HCT116 (cell line): ENCODE data around the gene RCOR1. TPM values are rescaled to one million over a fixed set of nuclear protein-coding genes. Genes with fewer than 3 reads are reported as not detected.

ENCODE experiments used
- ATAC-seq: fragments of 200-7000 bp; cut with Tn5 transposase; 2 replicates; pipeline ENCODE4 v1.9.1; 2020; ENCODE audit warnings: mild to moderate bottlenecking, moderate library complexity
- BruUV-seq: library from RNA; stranded (reverse); fragments of 400-500 nt; replicated peaks from 2 replicates; lab custom pipeline; 2021; lab: Mats Ljungman, UMichigan
- CTCF ChIA-PET: fragments of 300-600 bp; sonication (Branson Sonifier 250); formaldehyde crosslinking; loops from one replicate; lab custom pipeline; 2021; ENCODE audit warnings: antibody characterized with exemption; lab: Charles Lee
- POLR2A ChIA-PET: fragments of 300-600, 350-600 bp; sonication (Branson Sonifier 250); formaldehyde crosslinking; loops from one replicate; lab custom pipeline; 2021; ENCODE audit warnings: antibody characterized with exemption; lab: Charles Lee
- RAD21 ChIA-PET, 2 experiments: fragments of 300-600 bp; sonication (Branson Sonifier 250); formaldehyde crosslinking; loops; one replicate each; lab custom pipeline; 2023; ENCODE audit warnings: low total read pairs in 2 of 2; ENCODE audit not compliant: uncharacterized antibody in 2 of 2, unreplicated experiment in 2 of 2, low non-redundant PET in 1 of 2; lab: Charles Lee
- DNase-seq: peaks from one replicate; pipeline ENCODE4 v3.0.0-alpha.2; 2010; ENCODE audit warnings: low read depth, low spot score
- H2AFZ ChIP-seq: fragments of 200-600 bp; shearing (Covaris generic), sonication (generic); 2 replicates; pipeline ENCODE4 v1.6.1; 2017; ENCODE audit warnings: low read depth, mixed run types, mixed read lengths, antibody characterized with exemption, low read length; ENCODE audit not compliant: poor library complexity, severe bottlenecking
- H3K27ac ChIP-seq: 2 replicates; pipeline ENCODE4 v1.5.1; 2012; ENCODE audit warnings: low read depth, low read length
- H3K27me3 ChIP-seq: fragments of 200-600 bp; sonication (generic); 2 replicates; pipeline ENCODE4 v1.6.1; 2016; ENCODE audit warnings: mixed run types, low read length, mixed read lengths; ENCODE audit not compliant: insufficient read depth
- H3K36me3 ChIP-seq, 2 experiments: fragments of 200-500 bp in 1 of 2; fragments of 200-600 bp in 1 of 2; sonication (Bioruptor generic) in 1 of 2; sonication (generic) in 1 of 2; 2 replicates each; pipeline versions ENCODE4 v1.5.1 to v1.6.1; 2014 to 2016; ENCODE audit warnings: low read length in 2 of 2, inconsistent platforms in 1 of 2, mixed read lengths in 1 of 2, mixed run types in 1 of 2; ENCODE audit not compliant: insufficient read depth in 2 of 2, control insufficient read depth in 1 of 2
- H3K4me1 ChIP-seq, 2 experiments: fragments of 200-600 bp in 1 of 2; sonication (generic) in 1 of 2; 2 replicates each; pipeline versions ENCODE4 v1.5.1 to v1.6.1; 2012 to 2017; ENCODE audit warnings: low read length in 2 of 2, inconsistent platforms in 1 of 2, mild to moderate bottlenecking in 1 of 2, mixed read lengths in 1 of 2, mixed run types in 1 of 2, moderate library complexity in 1 of 2; ENCODE audit not compliant: insufficient read depth in 2 of 2, control insufficient read depth in 1 of 2
- H3K4me2 ChIP-seq: fragments of 200-600 bp; sonication (generic); 2 replicates; pipeline ENCODE4 v1.6.1; 2017; ENCODE audit warnings: mixed run types, low read length, mixed read lengths
- H3K4me3 ChIP-seq, 2 experiments: fragments of 200-600 bp in 1 of 2; sonication (generic) in 1 of 2; replicated peaks in 1 of 2; 2 replicates each; pipeline ENCODE4 v1.5.1; 2011 to 2016; ENCODE audit warnings: low read length in 2 of 2, control low read depth in 1 of 2, low read depth in 1 of 2, mild to moderate bottlenecking in 1 of 2, mixed read lengths in 1 of 2, mixed run types in 1 of 2
- H3K79me2 ChIP-seq: fragments of 200-600 bp; sonication (generic); 2 replicates; pipeline ENCODE4 v1.6.1; 2017; ENCODE audit warnings: mild to moderate bottlenecking, mixed run types, low read length, moderate library complexity, mixed read lengths; ENCODE audit not compliant: insufficient read depth
- H3K9ac ChIP-seq: fragments of 200-600 bp; sonication (generic); 2 replicates; pipeline ENCODE4 v1.6.1; 2016; ENCODE audit warnings: low read length, mixed read lengths
- H3K9me2 ChIP-seq: fragments of 200-600 bp; sonication (generic), shearing (Covaris generic); 2 replicates; pipeline ENCODE4 v1.6.1; 2017; ENCODE audit warnings: mixed run types, mild to moderate bottlenecking, moderate library complexity; ENCODE audit not compliant: insufficient read depth
- H3K9me3 ChIP-seq, 2 experiments: fragments of 200-500 bp in 1 of 2; fragments of 200-600 bp in 1 of 2; sonication (Bioruptor generic) in 1 of 2; sonication (generic) in 1 of 2; 2 replicates each; pipeline ENCODE4 v1.6.1; 2014 to 2017; ENCODE audit warnings: low read length in 2 of 2, mixed read lengths in 2 of 2, inconsistent platforms in 1 of 2, low read depth in 1 of 2, mild to moderate bottlenecking in 1 of 2, mixed run types in 1 of 2, moderate library complexity in 1 of 2; ENCODE audit not compliant: control insufficient read depth in 1 of 2, insufficient read depth in 1 of 2
- H4K20me1 ChIP-seq: fragments of 200-600 bp; sonication (generic), shearing (Covaris generic); 2 replicates; pipeline ENCODE4 v1.6.1; 2017; ENCODE audit warnings: mixed run types, mild to moderate bottlenecking, moderate library complexity; ENCODE audit not compliant: insufficient read depth
- CBX3 ChIP-seq: IDR thresholded peaks from 2 replicates; pipeline ENCODE4 v1.6.1; 2012; ENCODE audit warnings: low read depth
- CEBPB ChIP-seq: IDR thresholded peaks from 2 replicates; pipeline ENCODE4 v1.6.1; 2012; ENCODE audit warnings: low read depth
- EGR1 ChIP-seq: IDR thresholded peaks from 2 replicates; pipeline ENCODE4 v1.6.1; 2012; ENCODE audit warnings: low read depth
- ELF1 ChIP-seq: IDR thresholded peaks from 2 replicates; pipeline ENCODE4 v1.6.1; 2012; ENCODE audit warnings: low read depth, borderline replicate concordance
- EZH2 ChIP-seq: fragments of 200-600 bp; sonication (generic); IDR thresholded peaks from 2 replicates; pipeline ENCODE4 v1.6.1; 2017; ENCODE audit warnings: antibody characterized with exemption, mixed run types
- EZH2phosphoT487 ChIP-seq: fragments of 200-600 bp; IDR thresholded peaks from 2 replicates; pipeline ENCODE4 v1.6.1; 2018; ENCODE audit warnings: antibody characterized with exemption, borderline replicate concordance
- FOSL1 ChIP-seq: IDR thresholded peaks from 2 replicates; pipeline ENCODE4 v1.6.1; 2012; ENCODE audit warnings: low read depth
- JUND ChIP-seq: IDR thresholded peaks from 2 replicates; pipeline ENCODE4 v1.6.1; 2012
- POLR2AphosphoS5 ChIP-seq: IDR thresholded peaks from 2 replicates; pipeline ENCODE4 v1.6.1; 2011; ENCODE audit warnings: mild to moderate bottlenecking, low read depth, low read length, moderate library complexity
- RAD21 ChIP-seq: IDR thresholded peaks from 2 replicates; pipeline ENCODE4 v1.6.1; 2012; ENCODE audit warnings: low read depth, mild to moderate bottlenecking
- SP1 ChIP-seq: IDR thresholded peaks from 2 replicates; pipeline ENCODE4 v1.6.1; 2012; ENCODE audit warnings: low read depth
- SRF ChIP-seq: IDR thresholded peaks from 2 replicates; pipeline ENCODE4 v1.6.1; 2012; ENCODE audit warnings: low read depth
- YY1 ChIP-seq: IDR thresholded peaks from 2 replicates; pipeline ENCODE4 v1.6.1; 2011; ENCODE audit warnings: low read length, low read depth, moderate library complexity, mild to moderate bottlenecking; ENCODE audit not compliant: insufficient replicate concordance; ENCODE audit errors: extremely low read depth
- ZFX ChIP-seq: fragments of 450-650 bp; IDR thresholded peaks from 2 replicates; pipeline ENCODE4 v1.6.1; 2017
- ZNF274 ChIP-seq: fragments of 200-500 bp; sonication (Bioruptor generic); IDR thresholded peaks from 2 replicates; pipeline ENCODE4 v1.6.1; 2014; ENCODE audit warnings: mild to moderate bottlenecking, low read depth, low read length, inconsistent platforms
- intact Hi-C: fragments of 100-400 bp; cut with micrococcal nuclease; formaldehyde crosslinking; loops from 2 replicates; pipeline ENCODE4 v1.10.0; 2022
- total RNA-seq: library from RNA; stranded (reverse); gene quantifications from one replicate; pipeline ENCODE4 v1.2.1, GENCODE V29; 2021; ENCODE audit not compliant: unreplicated experiment
- TF ChIP-seq, protein P1 (sequence below): IDR thresholded peaks from 2 replicates; pipeline ENCODE4 v1.6.1; 2012
- TF ChIP-seq, protein P2 (sequence below): IDR thresholded peaks from 2 replicates; pipeline ENCODE4 v1.6.1; 2011; ENCODE audit warnings: mild to moderate bottlenecking, low read length, moderate library complexity; ENCODE audit not compliant: insufficient replicate concordance; ENCODE audit errors: extremely low read depth
- TF ChIP-seq, protein P3 (sequence below): IDR thresholded peaks from 2 replicates; pipeline ENCODE4 v1.6.1; 2012; ENCODE audit warnings: low read depth
- TF ChIP-seq, protein P4 (sequence below): IDR thresholded peaks from 2 replicates; pipeline ENCODE4 v1.6.1; 2012
- TF ChIP-seq, protein P5 (sequence below), 3 experiments: fragments of 200-600 bp in 1 of 3; sonication (generic) in 1 of 3; IDR thresholded peaks in 2 of 3; conservative IDR thresholded peaks in 1 of 3; 2 replicates each; pipeline ENCODE4 v1.5.1; 2012 to 2017; ENCODE audit warnings: low read depth in 2 of 3, low read length in 2 of 3, antibody characterized with exemption in 1 of 3, borderline replicate concordance in 1 of 3, control low read depth in 1 of 3, mild to moderate bottlenecking in 1 of 3, mixed read lengths in 1 of 3, mixed run types in 1 of 3, moderate library complexity in 1 of 3; ENCODE audit not compliant: insufficient read depth in 1 of 3

Gene RCOR1
- total RNA-seq, 1 experiment from 2014 or later = 30.7 TPM

DNA sequence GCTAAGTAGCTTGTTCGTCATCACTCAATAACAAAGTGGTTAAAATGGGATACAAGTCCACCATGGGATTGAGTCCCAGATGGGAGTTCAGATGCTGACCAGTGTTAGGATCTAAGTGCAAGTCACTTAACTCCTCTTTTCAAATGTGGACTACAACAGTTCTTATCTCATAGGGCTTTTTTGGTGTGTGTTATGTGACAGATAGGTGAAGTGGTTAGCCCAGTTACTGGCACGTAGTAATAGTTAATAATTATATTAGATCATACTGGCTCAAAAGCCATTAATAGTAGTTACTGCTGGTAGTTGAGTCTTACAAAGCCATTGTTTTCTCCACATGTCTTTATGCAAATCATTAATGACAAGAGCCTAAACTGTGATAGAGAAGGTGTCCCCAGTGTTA lies 73.2 kb downstream of the RCOR1 start (continued):
- TF ChIP-seq, protein P1, sequence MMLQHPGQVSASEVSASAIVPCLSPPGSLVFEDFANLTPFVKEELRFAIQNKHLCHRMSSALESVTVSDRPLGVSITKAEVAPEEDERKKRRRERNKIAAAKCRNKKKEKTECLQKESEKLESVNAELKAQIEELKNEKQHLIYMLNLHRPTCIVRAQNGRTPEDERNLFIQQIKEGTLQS = no peak
- no peak for TF ChIP-seq JUND
- no peak for TF ChIP-seq RAD21
- no peak for TF ChIP-seq ZFX
- TF ChIP-seq, protein P2, sequence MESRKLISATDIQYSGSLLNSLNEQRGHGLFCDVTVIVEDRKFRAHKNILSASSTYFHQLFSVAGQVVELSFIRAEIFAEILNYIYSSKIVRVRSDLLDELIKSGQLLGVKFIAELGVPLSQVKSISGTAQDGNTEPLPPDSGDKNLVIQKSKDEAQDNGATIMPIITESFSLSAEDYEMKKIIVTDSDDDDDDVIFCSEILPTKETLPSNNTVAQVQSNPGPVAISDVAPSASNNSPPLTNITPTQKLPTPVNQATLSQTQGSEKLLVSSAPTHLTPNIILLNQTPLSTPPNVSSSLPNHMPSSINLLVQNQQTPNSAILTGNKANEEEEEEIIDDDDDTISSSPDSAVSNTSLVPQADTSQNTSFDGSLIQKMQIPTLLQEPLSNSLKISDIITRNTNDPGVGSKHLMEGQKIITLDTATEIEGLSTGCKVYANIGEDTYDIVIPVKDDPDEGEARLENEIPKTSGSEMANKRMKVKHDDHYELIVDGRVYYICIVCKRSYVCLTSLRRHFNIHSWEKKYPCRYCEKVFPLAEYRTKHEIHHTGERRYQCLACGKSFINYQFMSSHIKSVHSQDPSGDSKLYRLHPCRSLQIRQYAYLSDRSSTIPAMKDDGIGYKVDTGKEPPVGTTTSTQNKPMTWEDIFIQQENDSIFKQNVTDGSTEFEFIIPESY = no peak
- TF ChIP-seq EZH2phosphoT487 = no peak
- TF ChIP-seq, all 23 proteins: peak for 0

DNA sequence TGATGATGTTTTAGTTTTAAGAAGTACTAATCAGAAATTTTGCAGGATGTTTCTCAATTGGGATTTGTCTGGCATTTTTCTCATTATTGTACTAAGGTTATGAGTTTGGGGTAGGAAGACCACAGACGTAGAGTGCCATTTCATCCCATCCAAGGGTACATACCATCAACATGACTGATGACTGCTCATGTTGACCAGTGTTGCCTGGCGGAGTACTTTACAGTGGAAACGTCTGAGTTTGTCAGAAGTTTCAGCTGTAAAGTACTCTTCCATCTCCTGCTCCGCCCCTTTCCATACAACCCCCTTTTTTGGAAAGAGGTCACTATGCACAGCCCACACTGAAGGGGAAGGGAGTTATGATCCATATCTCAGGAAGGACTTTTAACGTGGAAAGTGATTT lies 74.2 kb downstream of the RCOR1 start:
- ChIA-PET CTCF (no interaction called here), POLR2A (no interaction called here), RAD21 (no interaction called here)
- no peak overlapping the region for H3K4me3 ChIP-seq
- DNase-seq (no peak), ATAC-seq (no peak)
- no peaks in the 10 kb centered on the region for H3K27me3 ChIP-seq
- no peak overlapping the region for H2AFZ ChIP-seq
- H3K4me1 ChIP-seq = no peaks in the 10 kb centered on the region
- no peak overlapping the region for H3K27ac ChIP-seq
- peaks cover 10% of the 10 kb centered on the region; the same call in 1 of the 2 replicates for H4K20me1 ChIP-seq
- intact Hi-C loops = no loop called here
- H3K79me2 ChIP-seq = peaks cover 94% of the 10 kb centered on the region
- H3K4me2 ChIP-seq = no peak overlapping the region
- H3K36me3 ChIP-seq = no peaks in the 10 kb centered on the region
- H3K9me3 ChIP-seq = no peaks in the 10 kb centered on the region
- H3K9me2 ChIP-seq = no peaks in the 10 kb centered on the region
- H3K9ac ChIP-seq = no peak overlapping the region
- BruUV-seq = no TSS peak
- TF ChIP-seq, protein P3, sequence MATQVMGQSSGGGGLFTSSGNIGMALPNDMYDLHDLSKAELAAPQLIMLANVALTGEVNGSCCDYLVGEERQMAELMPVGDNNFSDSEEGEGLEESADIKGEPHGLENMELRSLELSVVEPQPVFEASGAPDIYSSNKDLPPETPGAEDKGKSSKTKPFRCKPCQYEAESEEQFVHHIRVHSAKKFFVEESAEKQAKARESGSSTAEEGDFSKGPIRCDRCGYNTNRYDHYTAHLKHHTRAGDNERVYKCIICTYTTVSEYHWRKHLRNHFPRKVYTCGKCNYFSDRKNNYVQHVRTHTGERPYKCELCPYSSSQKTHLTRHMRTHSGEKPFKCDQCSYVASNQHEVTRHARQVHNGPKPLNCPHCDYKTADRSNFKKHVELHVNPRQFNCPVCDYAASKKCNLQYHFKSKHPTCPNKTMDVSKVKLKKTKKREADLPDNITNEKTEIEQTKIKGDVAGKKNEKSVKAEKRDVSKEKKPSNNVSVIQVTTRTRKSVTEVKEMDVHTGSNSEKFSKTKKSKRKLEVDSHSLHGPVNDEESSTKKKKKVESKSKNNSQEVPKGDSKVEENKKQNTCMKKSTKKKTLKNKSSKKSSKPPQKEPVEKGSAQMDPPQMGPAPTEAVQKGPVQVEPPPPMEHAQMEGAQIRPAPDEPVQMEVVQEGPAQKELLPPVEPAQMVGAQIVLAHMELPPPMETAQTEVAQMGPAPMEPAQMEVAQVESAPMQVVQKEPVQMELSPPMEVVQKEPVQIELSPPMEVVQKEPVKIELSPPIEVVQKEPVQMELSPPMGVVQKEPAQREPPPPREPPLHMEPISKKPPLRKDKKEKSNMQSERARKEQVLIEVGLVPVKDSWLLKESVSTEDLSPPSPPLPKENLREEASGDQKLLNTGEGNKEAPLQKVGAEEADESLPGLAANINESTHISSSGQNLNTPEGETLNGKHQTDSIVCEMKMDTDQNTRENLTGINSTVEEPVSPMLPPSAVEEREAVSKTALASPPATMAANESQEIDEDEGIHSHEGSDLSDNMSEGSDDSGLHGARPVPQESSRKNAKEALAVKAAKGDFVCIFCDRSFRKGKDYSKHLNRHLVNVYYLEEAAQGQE = no peak
- TF ChIP-seq ELF1 (no peak), JUND (no peak), EZH2 (no peak), YY1 (no peak), EZH2phosphoT487 (no peak), CEBPB (no peak), POLR2AphosphoS5 (no peak), ZFX (no peak), EGR1 (no peak), FOSL1 (no peak), CBX3 (no peak), SRF (no peak), SP1 (no peak), ZNF274 (no peak)
- TF ChIP-seq, protein P4, sequence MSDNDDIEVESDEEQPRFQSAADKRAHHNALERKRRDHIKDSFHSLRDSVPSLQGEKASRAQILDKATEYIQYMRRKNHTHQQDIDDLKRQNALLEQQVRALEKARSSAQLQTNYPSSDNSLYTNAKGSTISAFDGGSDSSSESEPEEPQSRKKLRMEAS = no peak
- TF ChIP-seq, protein P5, sequence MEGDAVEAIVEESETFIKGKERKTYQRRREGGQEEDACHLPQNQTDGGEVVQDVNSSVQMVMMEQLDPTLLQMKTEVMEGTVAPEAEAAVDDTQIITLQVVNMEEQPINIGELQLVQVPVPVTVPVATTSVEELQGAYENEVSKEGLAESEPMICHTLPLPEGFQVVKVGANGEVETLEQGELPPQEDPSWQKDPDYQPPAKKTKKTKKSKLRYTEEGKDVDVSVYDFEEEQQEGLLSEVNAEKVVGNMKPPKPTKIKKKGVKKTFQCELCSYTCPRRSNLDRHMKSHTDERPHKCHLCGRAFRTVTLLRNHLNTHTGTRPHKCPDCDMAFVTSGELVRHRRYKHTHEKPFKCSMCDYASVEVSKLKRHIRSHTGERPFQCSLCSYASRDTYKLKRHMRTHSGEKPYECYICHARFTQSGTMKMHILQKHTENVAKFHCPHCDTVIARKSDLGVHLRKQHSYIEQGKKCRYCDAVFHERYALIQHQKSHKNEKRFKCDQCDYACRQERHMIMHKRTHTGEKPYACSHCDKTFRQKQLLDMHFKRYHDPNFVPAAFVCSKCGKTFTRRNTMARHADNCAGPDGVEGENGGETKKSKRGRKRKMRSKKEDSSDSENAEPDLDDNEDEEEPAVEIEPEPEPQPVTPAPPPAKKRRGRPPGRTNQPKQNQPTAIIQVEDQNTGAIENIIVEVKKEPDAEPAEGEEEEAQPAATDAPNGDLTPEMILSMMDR (IDR thresholded peaks at IDR 0.05 in 2 of 3, conservative IDR thresholded peaks at IDR 0.05 in 1 of 3; ENCODE audit: borderline replicate concordance in 1 of 3, insufficient read depth in 1 of 3, low read depth in 2 of 3, low read length in 2 of 3) = no peak
